NT2/D1 (cell line): Measurements from ENCODE around the gene KLHL21.

Experiments
- DNase-seq: peaks from one replicate; pipeline ENCODE4 v3.0.0-alpha.2; 2011; ENCODE audit warnings: low read depth, low spot score
- H3K27me3 ChIP-seq: 2 replicates; pipeline ENCODE4 v1.6.0; 2011; ENCODE audit warnings: mild to moderate bottlenecking; ENCODE audit not compliant: insufficient read length, insufficient read depth
- H3K36me3 ChIP-seq: 2 replicates; pipeline ENCODE4 v1.6.1; 2011; ENCODE audit warnings: mild to moderate bottlenecking, low read length, mixed read lengths; ENCODE audit not compliant: insufficient read depth, insufficient read length
- H3K4me1 ChIP-seq: 2 replicates; pipeline ENCODE4 v1.5.1; 2011; ENCODE audit not compliant: insufficient read depth, insufficient read length
- H3K4me3 ChIP-seq: 2 replicates; pipeline ENCODE4 v1.5.1; 2011; ENCODE audit warnings: low read depth; ENCODE audit not compliant: insufficient read length
- H3K9ac ChIP-seq: 2 replicates; pipeline ENCODE4 v1.6.0; 2011; ENCODE audit warnings: low read depth; ENCODE audit not compliant: insufficient read length
- H3K9me3 ChIP-seq: 2 replicates; pipeline ENCODE4 v1.5.1; 2011; ENCODE audit warnings: mild to moderate bottlenecking, low read length; ENCODE audit not compliant: insufficient read depth
- SUZ12 ChIP-seq: IDR thresholded peaks from 2 replicates; pipeline ENCODE4 v1.6.1; 2011; ENCODE audit not compliant: insufficient read length, insufficient read depth; ENCODE audit errors: extremely low read depth
- YY1 ChIP-seq: IDR thresholded peaks from 2 replicates; pipeline ENCODE4 v1.6.1; 2011; ENCODE audit not compliant: insufficient read length, insufficient read depth
- ZNF274 ChIP-seq: IDR thresholded peaks from 2 replicates; pipeline ENCODE4 v1.6.1; 2011; ENCODE audit warnings: mild to moderate bottlenecking, low read depth, low read length

The KLHL21 gene

DNA sequence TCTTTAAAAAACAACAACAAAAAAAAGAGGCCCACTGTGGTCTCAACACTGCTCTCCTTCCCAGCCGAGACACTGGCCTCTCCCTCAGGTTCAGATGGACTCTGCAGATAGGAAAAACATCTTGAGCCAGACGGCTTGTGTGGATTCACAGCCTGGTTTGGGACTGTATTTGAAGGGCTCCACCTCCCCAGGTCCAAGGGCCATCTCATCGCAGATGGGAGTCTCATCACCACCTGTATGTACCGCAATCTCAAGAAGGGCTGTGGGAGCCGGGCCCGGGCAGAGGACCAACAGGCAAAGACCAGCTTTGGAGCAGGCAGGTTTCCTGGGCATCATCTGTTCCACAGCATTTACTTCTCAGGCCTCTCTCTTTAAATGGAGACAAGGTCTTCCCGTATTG lies 12.6 kb downstream of the KLHL21 start:
- DNase-seq: no peak
- TF ChIP-seq ZNF274 (no peak), SUZ12 (no peak), YY1 (no peak)
- Histone ChIP-seq H3K27me3 (no peaks in the 10 kb centered on the region), H3K36me3 (peaks cover 73% of the 10 kb centered on the region), H3K4me1 (peaks cover 3% of the 10 kb centered on the region), H3K9ac (no peak overlapping the region), H3K9me3 (no peaks in the 10 kb centered on the region), H3K4me3 (no peak overlapping the region)

DNA sequence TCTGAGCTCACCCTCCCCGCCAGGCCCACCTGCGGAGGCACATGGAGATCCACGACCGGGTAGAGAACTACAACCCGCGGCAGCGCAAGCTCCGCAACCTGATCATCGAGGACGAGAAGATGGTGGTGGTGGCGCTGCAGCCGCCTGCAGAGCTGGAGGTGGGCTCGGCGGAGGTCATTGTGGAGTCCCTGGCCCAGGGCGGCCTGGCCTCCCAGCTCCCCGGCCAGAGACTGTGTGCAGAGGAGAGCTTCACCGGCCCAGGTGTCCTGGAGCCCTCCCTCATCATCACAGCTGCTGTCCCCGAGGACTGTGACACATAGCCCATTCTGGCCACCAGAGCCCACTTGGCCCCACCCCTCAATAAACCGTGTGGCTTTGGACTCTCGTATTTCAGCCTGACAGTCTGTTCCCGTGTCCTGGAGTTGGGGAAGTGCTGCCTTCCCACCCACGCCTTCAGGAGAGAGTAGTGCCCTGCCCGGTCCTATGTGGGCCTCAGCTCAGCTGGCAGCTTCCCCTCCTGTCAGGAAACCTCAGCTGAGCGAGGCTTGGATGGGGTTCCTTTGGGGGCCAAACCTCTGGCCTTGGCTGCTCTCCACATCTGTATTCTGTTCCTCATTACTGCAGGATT lies 13.7 kb downstream of the KLHL21 start:
- no peaks in the 10 kb centered on the region for H3K27me3 ChIP-seq
- no peak overlapping the region for H3K4me3 ChIP-seq
- peaks cover 66% of the 10 kb centered on the region for H3K36me3 ChIP-seq
- no peak for TF ChIP-seq YY1
- no peak for TF ChIP-seq ZNF274
- TF ChIP-seq SUZ12: no peak
- peaks cover 3% of the 10 kb centered on the region for H3K4me1 ChIP-seq
- no peak overlapping the region for H3K9ac ChIP-seq
- no peaks in the 10 kb centered on the region for H3K9me3 ChIP-seq
- no peak for DNase-seq

DNA sequence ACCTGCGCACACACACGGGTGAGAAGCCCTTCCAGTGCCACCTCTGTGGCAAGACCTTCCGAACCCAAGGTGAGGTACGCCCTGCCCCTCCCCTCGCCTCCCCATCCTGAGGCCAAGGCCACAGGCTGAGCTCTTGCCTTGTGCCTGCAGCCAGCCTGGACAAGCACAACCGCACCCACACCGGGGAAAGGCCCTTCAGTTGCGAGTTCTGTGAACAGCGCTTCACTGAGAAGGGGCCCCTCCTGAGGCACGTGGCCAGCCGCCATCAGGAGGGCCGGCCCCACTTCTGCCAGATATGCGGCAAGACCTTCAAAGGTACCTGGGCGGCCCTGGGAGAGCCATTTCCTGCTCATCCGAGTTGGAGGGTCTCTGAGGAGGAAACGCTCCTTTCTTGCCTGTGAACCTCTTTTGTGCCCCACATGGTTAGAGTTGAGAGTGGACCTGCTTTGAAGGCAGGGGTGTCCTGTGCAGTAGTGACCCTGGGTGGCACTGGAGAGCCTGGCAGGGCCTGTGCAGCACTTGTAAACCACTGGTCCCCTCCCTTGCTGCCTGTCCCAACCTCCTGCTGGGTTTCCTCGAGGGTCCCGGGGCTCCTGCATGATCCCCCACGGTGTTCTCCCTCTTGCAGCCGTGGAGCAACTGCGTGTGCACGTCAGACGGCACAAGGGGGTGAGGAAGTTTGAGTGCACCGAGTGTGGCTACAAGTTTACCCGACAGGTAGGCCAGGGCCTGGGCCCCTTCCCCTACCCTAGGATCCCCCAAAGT lies 14.4 kb downstream of the KLHL21 start:
- Histone ChIP-seq H3K9ac (no peak overlapping the region), H3K27me3 (no peaks in the 10 kb centered on the region), H3K4me3 (no peak overlapping the region), H3K36me3 (peaks cover 59% of the 10 kb centered on the region), H3K4me1 (peaks cover 3% of the 10 kb centered on the region), H3K9me3 (no peaks in the 10 kb centered on the region)
- TF ChIP-seq SUZ12: no peak
- TF ChIP-seq YY1: no peak
- no peak for TF ChIP-seq ZNF274
- no peak for DNase-seq

DNA sequence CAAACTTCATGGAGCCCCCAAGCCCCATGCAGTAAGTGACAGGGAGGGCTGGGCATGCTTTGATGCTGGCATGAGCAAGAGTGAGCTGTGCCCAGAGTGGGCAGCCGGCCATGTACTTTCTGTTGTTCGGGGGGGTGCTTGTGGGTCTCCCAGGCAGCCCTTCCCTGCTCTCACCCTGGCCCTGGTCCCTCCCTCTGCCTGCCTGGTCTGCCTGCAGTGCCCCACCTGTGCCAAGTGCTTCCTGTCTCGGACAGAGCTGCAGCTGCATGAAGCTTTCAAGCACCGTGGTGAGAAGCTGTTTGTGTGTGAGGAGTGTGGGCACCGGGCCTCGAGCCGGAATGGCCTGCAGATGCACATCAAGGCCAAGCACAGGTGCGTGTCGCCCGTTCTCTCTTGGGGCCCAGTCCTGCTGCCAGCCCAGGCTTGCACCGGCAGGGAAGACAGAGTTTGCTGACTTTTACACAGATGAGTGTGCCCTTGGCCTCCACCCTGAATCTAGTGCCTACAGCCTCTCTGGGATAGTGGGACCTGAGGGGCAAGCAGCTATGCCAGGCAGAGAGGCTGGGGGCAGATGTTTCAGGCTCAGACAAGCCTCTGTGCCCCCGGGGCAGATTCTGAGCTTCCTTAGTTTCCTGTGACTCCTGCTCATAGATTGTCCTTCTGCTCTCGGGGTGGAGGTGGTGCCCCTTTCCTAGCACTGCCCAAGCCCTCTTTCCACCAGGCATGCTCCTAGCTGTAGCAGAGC lies 15.2 kb downstream of the KLHL21 start:
- Histone ChIP-seq H3K36me3 (peaks cover 53% of the 10 kb centered on the region), H3K4me1 (peaks cover 3% of the 10 kb centered on the region)

DNA sequence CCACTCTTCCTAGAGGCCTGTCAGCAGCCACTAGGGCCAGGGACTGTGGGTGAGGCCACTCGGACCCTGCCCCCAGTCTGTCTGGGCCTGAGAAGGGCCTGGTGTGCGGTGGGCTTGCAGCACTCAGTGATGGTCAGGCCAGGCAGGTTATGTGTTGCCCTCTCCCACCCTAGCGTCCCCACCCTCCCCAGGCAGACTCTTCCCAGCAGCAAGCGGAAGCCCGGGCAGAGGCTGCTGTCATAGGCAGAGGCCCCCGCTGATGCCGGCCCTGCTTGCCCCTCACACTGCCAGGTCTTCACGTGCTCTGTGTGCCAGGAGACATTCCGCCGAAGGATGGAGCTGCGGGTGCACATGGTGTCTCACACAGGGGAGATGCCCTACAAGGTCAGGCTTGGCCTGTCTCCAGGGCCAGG lies 16.3 kb downstream of the KLHL21 start:
- H3K27me3 ChIP-seq: no peaks in the 10 kb centered on the region
- DNase-seq: no peak
- TF ChIP-seq ZNF274: no peak
- no peak for TF ChIP-seq SUZ12
- no peak for TF ChIP-seq YY1
- H3K9ac ChIP-seq: no peak overlapping the region
- peaks cover 3% of the 10 kb centered on the region for H3K4me1 ChIP-seq
- H3K4me3 ChIP-seq: no peak overlapping the region
- H3K9me3 ChIP-seq: no peaks in the 10 kb centered on the region
- peaks cover 51% of the 10 kb centered on the region for H3K36me3 ChIP-seq

More for the DNA sequence above, 15.2 kb downstream of the KLHL21 start:
- DNase-seq: no peak
- Histone ChIP-seq H3K9me3 (no peaks in the 10 kb centered on the region), H3K27me3 (no peaks in the 10 kb centered on the region), H3K4me3 (no peak overlapping the region), H3K9ac (no peak overlapping the region)
- no peak for TF ChIP-seq ZNF274

DNA sequence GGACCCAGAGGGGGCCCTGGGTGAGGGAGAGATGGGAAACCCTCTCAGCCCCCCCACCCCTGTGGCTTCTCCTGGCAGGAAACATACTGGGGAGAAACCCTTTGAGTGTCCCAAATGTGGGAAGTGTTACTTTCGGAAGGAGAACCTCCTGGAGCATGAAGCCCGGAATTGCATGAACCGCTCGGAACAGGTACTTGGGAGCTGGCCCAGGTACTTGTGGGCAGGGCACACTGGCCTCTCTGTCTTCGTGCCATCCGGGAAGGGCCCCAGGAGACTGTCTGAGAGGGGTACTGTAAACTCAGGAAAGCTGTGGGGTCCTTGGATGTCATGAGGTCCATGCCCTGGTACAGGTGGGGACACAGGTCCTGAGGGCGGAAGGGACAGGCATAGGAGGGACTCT lies 16.8 kb downstream of the KLHL21 start:
- H3K36me3 ChIP-seq: peaks cover 46% of the 10 kb centered on the region
- H3K4me3 ChIP-seq: no peak overlapping the region
- H3K4me1 ChIP-seq: peaks cover 3% of the 10 kb centered on the region
- no peaks in the 10 kb centered on the region for H3K9me3 ChIP-seq
- H3K27me3 ChIP-seq: no peaks in the 10 kb centered on the region
- no peak for TF ChIP-seq SUZ12
- no peak for TF ChIP-seq ZNF274
- no peak for TF ChIP-seq YY1
- no peak overlapping the region for H3K9ac ChIP-seq
- no peak for DNase-seq
